Stimulated activated CD4-positive, alpha-beta T cell treated with anti-CD3 and anti-CD28 coated beads, Interleukin-2, amount 100 ng/mL, for 4 hours (primary cell): ENCODE measurements around the gene ATXN7L3.
"Not testable (repeated sequence)": the region's sequence is repeated elsewhere in the genome, so short reads cannot be mapped to it uniquely, and the experiment has no call there.

Experiments used
- DNase-seq: peaks from one replicate; pipeline ENCODE4 v3.0.0-alpha.2; 2020; ENCODE audit warnings: low read depth

The ATXN7L3 gene

GRCh38 chr17:44174427-44174826 is 25.3 kb downstream of the ATXN7L3 start:
- no peak for DNase-seq

DNA sequence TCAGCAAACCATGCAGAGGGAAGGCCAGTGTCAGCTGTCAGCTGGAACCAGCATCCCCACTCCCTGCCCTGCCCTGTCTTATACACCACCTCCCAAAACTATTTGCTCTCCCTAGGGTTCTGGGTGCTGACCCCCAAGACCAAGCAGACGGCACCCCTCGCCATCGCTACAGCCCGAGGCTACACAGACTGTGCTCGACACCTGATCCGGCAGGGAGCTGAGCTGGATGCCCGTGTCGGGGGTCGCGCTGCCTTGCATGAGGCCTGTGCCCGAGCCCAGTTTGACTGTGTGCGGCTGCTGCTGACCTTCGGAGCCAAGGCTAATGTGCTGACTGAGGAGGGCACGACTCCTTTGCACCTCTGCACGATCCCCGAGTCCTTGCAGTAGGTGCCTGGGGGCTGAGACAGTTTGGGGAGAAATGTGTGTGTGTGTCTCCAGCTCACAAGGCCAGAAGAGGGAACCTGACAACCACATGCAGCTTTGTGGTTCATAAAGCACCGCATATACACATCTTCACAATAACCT is 27.7 kb downstream of the ATXN7L3 start:
- no peak for DNase-seq

DNA sequence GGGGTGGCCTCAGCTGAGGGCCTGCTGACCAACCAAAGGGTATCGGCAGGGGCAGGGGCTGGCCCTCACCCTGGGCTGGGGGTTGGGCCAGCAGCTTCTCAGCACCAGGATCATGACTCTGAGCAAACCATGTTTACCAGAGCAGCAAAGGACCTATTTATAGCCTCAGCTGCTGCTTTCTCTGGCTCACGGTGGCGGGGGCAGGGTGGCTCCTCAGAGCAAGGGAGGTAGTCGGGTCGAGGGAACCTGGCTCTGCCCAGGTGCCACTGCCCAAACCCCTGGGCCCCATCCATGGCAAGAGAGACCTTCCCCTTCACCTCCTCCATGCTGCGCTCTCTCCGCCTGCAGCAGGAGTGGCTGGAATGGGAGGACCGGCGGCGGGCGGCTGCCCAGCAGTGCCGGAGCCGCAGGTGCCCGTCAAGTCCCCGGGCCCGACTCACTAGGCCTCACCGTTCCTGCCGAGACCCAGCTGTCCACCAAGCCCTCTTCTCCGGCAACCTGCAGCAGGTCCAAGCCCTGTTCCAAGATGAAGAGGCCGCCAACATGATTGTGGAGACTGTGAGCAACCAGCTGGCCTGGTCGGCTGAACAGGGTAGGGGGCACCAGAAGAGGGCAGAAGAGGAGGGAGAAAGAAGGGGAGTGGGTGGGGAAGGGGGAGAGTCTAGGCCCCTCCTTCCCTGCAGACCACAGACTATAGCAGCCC is 29.0 kb downstream of the ATXN7L3 start, which contains the start of gene ASB16:
TSS of gene ASB16 (plus strand) at position 206 of the 703 bp plus-strand sequence. CDS start at position 292, 86 bp downstream.
- no peak for DNase-seq

DNA sequence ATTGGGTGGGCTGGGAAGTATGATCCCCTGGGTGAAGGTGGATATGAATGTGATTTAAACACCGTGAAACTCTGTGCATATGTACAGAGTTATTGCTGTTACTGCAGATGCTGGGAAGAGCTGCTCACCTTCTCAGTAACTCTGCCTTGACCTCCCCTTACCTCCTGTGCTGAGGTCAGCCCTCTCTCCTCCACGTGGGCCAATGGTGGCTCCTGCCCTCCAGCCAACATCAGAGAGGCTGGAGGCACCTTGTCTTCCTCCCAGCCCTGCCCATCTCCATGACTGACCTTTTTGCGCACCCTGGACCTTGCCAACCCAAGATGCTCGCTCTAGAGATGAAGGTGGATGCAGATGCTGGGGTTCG is 29.6 kb downstream of the ATXN7L3 start:
- DNase-seq, result no peak

- DNase-seq, result no peak
These were observed 32.4 kb downstream of the ATXN7L3 start for GRCh38 chr17:44167181-44167861.

GRCh38 chr17:44164476-44164875 is 35.2 kb downstream of the ATXN7L3 start:
- no peak for DNase-seq

GRCh38 chr17:44159519-44160210 is 40.0 kb downstream of the ATXN7L3 start:
- DNase-seq, result no peak

DNA sequence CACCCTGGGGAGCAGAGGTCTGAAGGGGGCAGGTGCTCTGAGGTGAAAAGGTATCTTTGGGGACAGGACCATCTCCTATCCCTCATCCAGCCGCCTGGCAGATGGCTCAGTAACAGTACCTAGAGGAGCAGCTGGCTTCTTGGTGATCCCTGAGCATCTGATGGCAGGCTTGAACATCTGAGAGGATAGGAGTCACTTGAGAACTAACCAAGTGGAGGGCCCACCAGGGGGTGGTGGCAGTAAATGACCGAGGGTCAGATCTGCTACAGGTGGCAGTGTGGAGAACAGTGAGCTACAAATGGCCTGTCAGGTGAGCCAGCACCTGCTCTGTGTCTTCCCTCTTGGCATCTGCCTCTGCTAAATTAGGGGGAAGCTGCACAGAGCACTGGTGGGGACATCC is 44.2 kb downstream of the ATXN7L3 start:
- no peak for DNase-seq

GRCh38 chr17:44152875-44153274 is 46.8 kb downstream of the ATXN7L3 start:
- no peak for DNase-seq

DNA sequence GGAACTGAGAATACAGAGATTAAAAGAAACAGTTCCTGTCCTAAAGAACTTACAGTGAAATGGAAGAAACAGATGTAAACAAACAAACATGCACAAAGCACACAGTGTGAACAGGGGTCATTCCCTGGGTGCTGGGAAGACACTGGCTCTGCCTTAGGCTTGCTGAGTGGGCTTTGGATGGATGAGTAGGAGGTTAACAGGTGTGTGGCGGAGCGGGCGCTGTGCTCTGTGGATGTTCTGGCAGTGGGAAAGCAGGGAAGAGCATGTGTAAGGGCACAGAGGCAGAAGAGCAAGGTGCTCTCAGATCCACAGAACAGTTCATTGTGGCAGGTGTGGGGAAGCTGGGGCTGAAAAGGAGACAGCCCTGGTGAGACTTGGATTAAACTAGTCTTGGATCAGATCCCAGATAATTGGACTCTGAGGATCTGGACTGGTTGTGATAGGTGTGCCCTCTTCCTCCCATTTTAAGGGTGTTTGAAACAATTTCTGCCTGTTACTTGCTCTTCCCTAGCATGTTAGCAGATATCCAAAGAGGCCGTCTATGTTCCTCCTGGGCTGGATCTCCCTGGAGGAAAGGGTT is 49.8 kb downstream of the ATXN7L3 start:
- no peak for DNase-seq

GRCh38 chr17:44149066-44149465 is 50.6 kb downstream of the ATXN7L3 start:
- DNase-seq, result not testable (repeated sequence)

- no peak for DNase-seq
These were observed 51.9 kb downstream of the ATXN7L3 start for GRCh38 chr17:44147812-44148211.

- no peak for DNase-seq
These were observed 53.0 kb downstream of the ATXN7L3 start for GRCh38 chr17:44146375-44147346.

GRCh38 chr17:44144966-44145739 is 54.5 kb downstream of the ATXN7L3 start:
- DNase-seq, result no peak

GRCh38 chr17:44143921-44144320 is 55.8 kb downstream of the ATXN7L3 start:
- DNase-seq, result not testable (repeated sequence)
